Breast epithelium (tissue), 3 donors: Measurements from ENCODE around the gene SLC6A17.

Experiments
- CTCF ChIP-seq, 3 donors: fragments of 450-650 bp; IDR thresholded peaks; one replicate each; pipeline ENCODE4 v1.5.1; 2016 to 2017; ENCODE audit warnings: antibody characterized with exemption in 3 of 3, mild to moderate bottlenecking in 3 of 3, moderate library complexity in 3 of 3
- POLR2A ChIP-seq: fragments of 450-650 bp; IDR thresholded peaks from one replicate; pipeline ENCODE4 v1.6.1; 2016; ENCODE audit warnings: antibody characterized with exemption, mild to moderate bottlenecking, moderate library complexity

DNA sequence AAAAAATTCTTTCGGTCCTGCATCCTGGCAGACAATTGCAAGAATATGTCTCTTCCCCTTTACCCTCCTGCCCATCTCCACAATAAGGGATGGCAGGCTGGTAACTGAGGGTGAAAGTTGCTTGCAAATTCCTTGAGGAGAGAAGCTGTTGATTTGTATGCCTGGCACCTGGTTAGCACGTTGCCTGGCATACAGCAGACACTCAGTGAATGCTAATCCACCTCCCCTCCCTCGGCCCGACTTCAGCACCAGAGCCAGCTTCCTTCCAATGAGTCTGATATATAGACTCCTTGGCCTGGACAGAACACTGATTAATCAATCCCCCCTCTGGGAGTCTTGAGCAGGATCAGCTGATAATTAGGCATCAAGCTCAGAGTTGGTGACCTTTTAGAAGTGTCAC is 99.0 kb downstream of the SLC6A17 start:
- TF ChIP-seq CTCF (IDR thresholded peaks at IDR 0.05) = no peak
- TF ChIP-seq POLR2A = no peak
